ENCODE measurements around the gene RINT1. TPM values are rescaled to one million over a fixed set of nuclear protein-coding genes. Genes with fewer than 3 reads are reported as not detected.

The RINT1 gene
- polyA plus RNA-seq, 1 of the 3 experiments (the other 2 are of a cell fraction): 13.1 TPM

GRCh38 chr7:105530546-105530945, 1.5 kb upstream of the RINT1 start:
- Histone ChIP-seq H3K9me2 (no peaks in the 10 kb centered on the region), H3K4me2 (no peak overlapping the region), H3K9ac (no peak overlapping the region), H3F3A (replicated peaks; ENCODE audit: insufficient read depth) (no peaks in the 10 kb centered on the region), H3K79me2 (ENCODE audit: insufficient read depth) (peaks cover 34% of the 10 kb centered on the region), H3K9me3 (no peaks in the 10 kb centered on the region), H3K4me3 (ENCODE audit: low read depth in 2 of 2, low read length in 1 of 2) (no peak overlapping the region), H3K36me3 (replicated peaks in 1 of 2; ENCODE audit: control insufficient read depth in 1 of 2, insufficient read depth in 2 of 2, low read length in 1 of 2) (peaks cover 4 to 7% of the 10 kb centered on the region in 2 experiments), H3K27me3 (ENCODE audit: insufficient read depth) (no peaks in the 10 kb centered on the region), H2AFZ (ENCODE audit: low read depth) (no peak overlapping the region), H3K4me1 (ENCODE audit: control insufficient read depth in 1 of 2, insufficient read depth in 2 of 2, low read depth in 1 of 2, low read length in 1 of 2) (peaks cover 4 to 7% of the 10 kb centered on the region in 2 experiments; a peak in 2 of 4 replicates), H3K27ac (ENCODE audit: low read depth in 2 of 2, low read length in 1 of 2) (no peak overlapping the region), H4K20me1 (ENCODE audit: insufficient read depth) (no peaks in the 10 kb centered on the region)
- DNase-seq: no peak
- CTCF ChIA-PET: interaction anchor here (1.5 to 1.7 kb wide), 2 partner anchors 59 to 72 kb away, joined by 5 to 7 read pairs; no protein-coding TSS in a partner anchor
- 96% methylated on average over 20 of the region's 20 CpGs for WGBS (ENCODE audit: low lambda C conversion rate)
- TF ChIP-seq ZBTB33 (IDR thresholded peaks at IDR 0.05; ENCODE audit: borderline replicate concordance, low read depth): no peak
- no peak for TF ChIP-seq IRF3 (IDR thresholded peaks at IDR 0.05; ENCODE audit: low read depth, low read length)
- TF ChIP-seq, protein P1, sequence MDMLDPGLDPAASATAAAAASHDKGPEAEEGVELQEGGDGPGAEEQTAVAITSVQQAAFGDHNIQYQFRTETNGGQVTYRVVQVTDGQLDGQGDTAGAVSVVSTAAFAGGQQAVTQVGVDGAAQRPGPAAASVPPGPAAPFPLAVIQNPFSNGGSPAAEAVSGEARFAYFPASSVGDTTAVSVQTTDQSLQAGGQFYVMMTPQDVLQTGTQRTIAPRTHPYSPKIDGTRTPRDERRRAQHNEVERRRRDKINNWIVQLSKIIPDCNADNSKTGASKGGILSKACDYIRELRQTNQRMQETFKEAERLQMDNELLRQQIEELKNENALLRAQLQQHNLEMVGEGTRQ (IDR thresholded peaks at IDR 0.05; ENCODE audit: borderline replicate concordance, low read depth, low read length): no peak
- TF ChIP-seq YY1 (IDR thresholded peaks at IDR 0.05; ENCODE audit: low read depth): no peak
- no peak for TF ChIP-seq TAF1 (IDR thresholded peaks at IDR 0.05; ENCODE audit: borderline replicate concordance, low read depth, low read length)
- POLR2A ChIA-PET: no interaction called here

- H3F3A ChIP-seq (replicated peaks; ENCODE audit: insufficient read depth): no peaks in the 10 kb centered on the region
- no peak for DNase-seq
- peaks cover 15 to 29% of the 10 kb centered on the region in 2 experiments for H3K36me3 ChIP-seq (replicated peaks in 1 of 2; ENCODE audit: control insufficient read depth in 1 of 2, insufficient read depth in 2 of 2, low read length in 1 of 2)
- H3K9me2 ChIP-seq: no peaks in the 10 kb centered on the region
- H3K9ac ChIP-seq: peak overlapping the region; percentile 94
- H3K4me1 ChIP-seq (ENCODE audit: control insufficient read depth in 1 of 2, insufficient read depth in 2 of 2, low read depth in 1 of 2, low read length in 1 of 2): peaks cover 4 to 7% of the 10 kb centered on the region in 2 experiments; a peak in 2 of 4 replicates
- POLR2A ChIA-PET: interaction anchor here (0.5 to 1.0 kb wide), 3 partner anchors 21 to 66 kb away, joined by 3 to 4 read pairs (median 3); no protein-coding TSS in a partner anchor
- peak overlapping the region; percentile 86 for H3K4me2 ChIP-seq
- no peaks in the 10 kb centered on the region for H3K9me3 ChIP-seq
- H3K27me3 ChIP-seq (ENCODE audit: insufficient read depth): no peaks in the 10 kb centered on the region
- H3K4me3 ChIP-seq (ENCODE audit: low read depth in 2 of 2, low read length in 1 of 2): peak overlapping the region; percentile 76 to 99
- H2AFZ ChIP-seq (ENCODE audit: low read depth): peak overlapping the region; percentile 94
- H4K20me1 ChIP-seq (ENCODE audit: insufficient read depth): no peaks in the 10 kb centered on the region
- CTCF ChIA-PET: interaction anchor here (0.6 to 1.8 kb wide), 12 partner anchors 10 to 510 kb away, joined by 3 to 16 read pairs (median 8); no protein-coding TSS in a partner anchor
- peaks cover 44% of the 10 kb centered on the region for H3K79me2 ChIP-seq (ENCODE audit: insufficient read depth)
- peak overlapping the region in 1 of 2 experiments; percentile 69; a peak in 2 of 4 replicates for H3K27ac ChIP-seq (ENCODE audit: low read depth in 2 of 2, low read length in 1 of 2)
- 19% methylated on average over 12 of the region's 12 CpGs for WGBS (ENCODE audit: low lambda C conversion rate)
- TF ChIP-seq YY1 (IDR thresholded peaks at IDR 0.05; ENCODE audit: low read depth): no peak
- no peak for TF ChIP-seq EP300 (IDR thresholded peaks at IDR 0.05; ENCODE audit: borderline replicate concordance in 1 of 2, low read depth in 1 of 2, low read length in 1 of 2)
These were observed 884 bp downstream of the RINT1 start for GRCh38 chr7:105532709-105533460.
